Measurements from ENCODE around the gene MTA1. TPM values are rescaled to one million over a fixed set of nuclear protein-coding genes. Genes with fewer than 3 reads are reported as not detected.

The MTA1 gene
- total RNA-seq, 1 donor = 52.7 TPM

DNA sequence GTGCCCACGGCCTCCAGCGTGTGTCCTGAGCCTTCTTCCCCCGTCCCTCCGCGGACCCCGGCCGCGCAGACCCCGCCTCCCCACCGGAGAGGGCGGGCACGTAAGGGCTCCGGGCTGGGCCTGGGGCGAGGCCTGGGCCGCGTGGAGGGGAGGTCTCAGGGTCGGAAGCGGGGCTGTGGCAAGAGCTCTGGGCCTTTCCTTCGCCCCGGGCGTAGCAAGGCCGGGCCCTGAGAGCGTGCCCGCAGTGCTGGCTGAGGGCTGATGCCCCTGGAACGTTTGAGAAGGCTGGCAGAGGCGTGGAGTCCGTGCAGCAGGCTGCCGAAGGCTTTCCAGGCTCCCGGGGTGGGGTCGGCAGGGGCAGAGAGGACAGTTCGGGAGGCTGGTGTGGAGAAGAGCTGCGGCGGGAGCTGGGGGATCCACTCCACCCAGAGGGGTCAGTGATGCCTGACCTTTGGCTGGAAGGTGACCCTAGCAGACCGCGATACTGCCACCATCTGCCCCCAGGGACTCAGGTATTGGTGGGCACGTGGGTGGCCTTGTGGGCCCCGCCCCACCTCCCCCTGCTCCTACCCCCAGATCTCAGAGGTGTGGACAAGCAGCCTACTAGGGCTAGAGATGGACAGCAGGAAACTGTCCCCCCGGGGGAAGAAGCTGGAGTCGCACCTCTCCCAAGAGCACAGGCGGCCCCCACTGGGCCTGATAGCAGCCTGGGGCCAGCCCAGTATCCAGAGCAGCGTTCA, 20.7 kb upstream of the MTA1 start:
- H3K4me3 ChIP-seq (ENCODE audit: low read depth, low read length) = peak overlapping the region; percentile 77
- TF ChIP-seq CTCF (IDR thresholded peaks at IDR 0.05; ENCODE audit: insufficient read depth, low read depth, low read length) = no peak
- DNase-seq (ENCODE audit: low read depth) = no peak

DNA sequence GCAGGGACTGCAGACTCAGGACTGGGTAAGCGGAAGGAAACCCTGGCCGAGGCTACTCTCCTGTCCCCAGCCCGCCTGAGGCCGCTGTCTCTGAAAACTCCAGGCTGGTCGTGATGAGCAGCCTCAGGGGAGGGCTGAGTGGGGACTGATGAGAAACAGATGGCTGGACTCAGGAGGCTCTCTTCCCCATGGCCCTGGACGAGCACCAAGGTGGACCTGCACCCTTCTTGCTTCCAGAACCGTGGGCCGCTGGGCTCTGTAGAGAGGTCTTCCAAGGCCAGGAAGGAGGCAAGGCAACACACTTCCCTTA, 20.2 kb upstream of the MTA1 start:
- DNase-seq (ENCODE audit: low read depth) = no peak
- peak overlapping the region; percentile 77 for H3K4me3 ChIP-seq (ENCODE audit: low read depth, low read length)
- TF ChIP-seq CTCF (IDR thresholded peaks at IDR 0.05; ENCODE audit: insufficient read depth, low read depth, low read length) = no peak

DNA sequence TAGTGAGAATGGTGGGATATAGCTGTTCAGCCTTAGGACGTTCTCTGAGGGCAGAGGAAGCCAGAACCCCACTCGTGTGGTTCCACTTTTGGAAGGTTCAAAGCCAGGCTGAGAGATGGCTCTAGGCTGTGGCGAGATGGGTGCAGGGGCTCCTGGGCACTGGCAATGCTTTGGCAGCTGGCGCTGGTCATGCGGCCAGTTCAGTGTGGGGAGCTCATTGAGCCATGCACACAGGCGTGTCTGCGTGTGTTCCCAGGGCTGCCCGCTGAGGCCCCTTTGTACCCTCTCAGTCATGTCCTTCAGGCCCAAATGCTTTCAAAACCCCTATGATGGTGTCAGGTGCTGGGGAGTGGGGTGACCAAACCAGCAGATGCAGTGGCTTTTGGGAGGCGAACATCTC, 19.6 kb upstream of the MTA1 start:
- no peak overlapping the region for H3K4me3 ChIP-seq (ENCODE audit: low read depth, low read length)
- TF ChIP-seq CTCF (IDR thresholded peaks at IDR 0.05; ENCODE audit: insufficient read depth, low read depth, low read length) = no peak
- no peak for DNase-seq (ENCODE audit: low read depth)

GRCh38 chr14:105401699-105402098, 17.9 kb upstream of the MTA1 start:
- no peak overlapping the region for H3K4me3 ChIP-seq (ENCODE audit: low read depth, low read length)
- TF ChIP-seq CTCF (IDR thresholded peaks at IDR 0.05; ENCODE audit: insufficient read depth, low read depth, low read length) = no peak

DNA sequence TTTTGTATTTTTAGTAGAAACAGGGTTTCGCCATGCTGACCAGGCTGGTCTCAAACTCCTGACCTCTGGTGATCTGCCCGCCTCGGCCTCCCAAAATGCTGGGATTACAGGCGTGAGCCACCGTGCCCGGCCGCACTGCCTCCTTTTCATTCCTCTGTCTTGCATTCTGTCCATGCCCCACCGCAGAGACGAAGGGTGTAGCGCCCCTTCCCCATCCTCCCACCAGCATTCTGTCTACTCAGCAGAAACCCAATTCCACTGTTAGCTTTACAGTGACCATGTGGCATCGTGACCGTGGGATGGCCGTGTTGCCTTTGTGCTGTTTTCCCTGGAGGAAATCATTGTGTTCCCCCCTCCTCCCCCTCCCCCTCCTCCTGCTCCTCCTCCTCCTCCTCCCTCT, 11.0 kb upstream of the MTA1 start:
- no peak for TF ChIP-seq CTCF (IDR thresholded peaks at IDR 0.05; ENCODE audit: insufficient read depth, low read depth, low read length)
- no peak for DNase-seq (ENCODE audit: low read depth)
- no peak overlapping the region for H3K4me3 ChIP-seq (ENCODE audit: low read depth, low read length)

More at GRCh38 chr14:105401699-105402098, 17.9 kb upstream of the MTA1 start:
- DNase-seq (ENCODE audit: low read depth) = no peak

- TF ChIP-seq CTCF (IDR thresholded peaks at IDR 0.05; ENCODE audit: insufficient read depth, low read depth, low read length) = no peak
- no peak for DNase-seq (ENCODE audit: low read depth)
- no peak overlapping the region for H3K4me3 ChIP-seq (ENCODE audit: low read depth, low read length)
These were observed 10.3 kb upstream of the MTA1 start for GRCh38 chr14:105409364-105409763.

GRCh38 chr14:105410642-105411016, 9.0 kb upstream of the MTA1 start:
- no peak for DNase-seq (ENCODE audit: low read depth)
- TF ChIP-seq CTCF (IDR thresholded peaks at IDR 0.05; ENCODE audit: insufficient read depth, low read depth, low read length) = no peak
- H3K4me3 ChIP-seq (ENCODE audit: low read depth, low read length) = no peak overlapping the region
